RWPE2 (cell line): ENCODE data around the gene CHGA.

Experiments
- ATAC-seq: fragments of 200-7000 bp; cut with Tn5 transposase; 3 replicates; pipeline ENCODE4 v1.9.1; 2021; ENCODE audit warnings: low read depth
- DNase-seq: peaks from one replicate; pipeline ENCODE4 v3.0.0-alpha.2; 2020; ENCODE audit warnings: low spot score
- H3K27ac ChIP-seq: fragments of 450-650 bp; 2 replicates; pipeline ENCODE4 v1.5.1; 2017; ENCODE audit warnings: mild to moderate bottlenecking; ENCODE audit not compliant: poor library complexity, severe bottlenecking
- H3K27me3 ChIP-seq: fragments of 250-450 bp; sonication (Bioruptor Pico); 2 replicates; pipeline ENCODE4 v1.5.1; 2021; ENCODE audit warnings: mild to moderate bottlenecking, moderate library complexity; ENCODE audit not compliant: insufficient read depth, poor library complexity, severe bottlenecking
- H3K36me3 ChIP-seq: fragments of 250-450 bp; sonication (Bioruptor Pico); 2 replicates; pipeline ENCODE4 v1.5.1; 2020; ENCODE audit warnings: low read depth, mild to moderate bottlenecking, moderate library complexity
- H3K4me1 ChIP-seq: fragments of 250-450 bp; sonication (Bioruptor Pico); 2 replicates; pipeline ENCODE4 v1.5.1; 2021; ENCODE audit warnings: mild to moderate bottlenecking, moderate library complexity; ENCODE audit not compliant: insufficient read depth, poor library complexity, severe bottlenecking
- H3K4me3 ChIP-seq: fragments of 250-450 bp; sonication (Bioruptor Pico); 2 replicates; pipeline ENCODE4 v1.5.1; 2021; ENCODE audit warnings: mild to moderate bottlenecking, moderate library complexity; ENCODE audit not compliant: severe bottlenecking
- H3K9me3 ChIP-seq: fragments of 250-450 bp; sonication (Bioruptor Pico); 2 replicates; pipeline ENCODE4 v1.5.1; 2021; ENCODE audit warnings: mild to moderate bottlenecking, moderate library complexity; ENCODE audit not compliant: severe bottlenecking
- TF ChIP-seq, protein P1 (sequence below): fragments of 450-650 bp; IDR thresholded peaks from one replicate; pipeline ENCODE4 v1.5.1; 2017; ENCODE audit warnings: mild to moderate bottlenecking, moderate library complexity; ENCODE audit not compliant: poor library complexity, severe bottlenecking

Gene CHGA

GRCh38 chr14:92976268-92976667, 53.3 kb downstream of the CHGA start:
- no peaks in the 10 kb centered on the region for H3K27me3 ChIP-seq
- peaks cover 26% of the 10 kb centered on the region for H3K36me3 ChIP-seq
- no peak overlapping the region for H3K27ac ChIP-seq
- TF ChIP-seq, protein P1, sequence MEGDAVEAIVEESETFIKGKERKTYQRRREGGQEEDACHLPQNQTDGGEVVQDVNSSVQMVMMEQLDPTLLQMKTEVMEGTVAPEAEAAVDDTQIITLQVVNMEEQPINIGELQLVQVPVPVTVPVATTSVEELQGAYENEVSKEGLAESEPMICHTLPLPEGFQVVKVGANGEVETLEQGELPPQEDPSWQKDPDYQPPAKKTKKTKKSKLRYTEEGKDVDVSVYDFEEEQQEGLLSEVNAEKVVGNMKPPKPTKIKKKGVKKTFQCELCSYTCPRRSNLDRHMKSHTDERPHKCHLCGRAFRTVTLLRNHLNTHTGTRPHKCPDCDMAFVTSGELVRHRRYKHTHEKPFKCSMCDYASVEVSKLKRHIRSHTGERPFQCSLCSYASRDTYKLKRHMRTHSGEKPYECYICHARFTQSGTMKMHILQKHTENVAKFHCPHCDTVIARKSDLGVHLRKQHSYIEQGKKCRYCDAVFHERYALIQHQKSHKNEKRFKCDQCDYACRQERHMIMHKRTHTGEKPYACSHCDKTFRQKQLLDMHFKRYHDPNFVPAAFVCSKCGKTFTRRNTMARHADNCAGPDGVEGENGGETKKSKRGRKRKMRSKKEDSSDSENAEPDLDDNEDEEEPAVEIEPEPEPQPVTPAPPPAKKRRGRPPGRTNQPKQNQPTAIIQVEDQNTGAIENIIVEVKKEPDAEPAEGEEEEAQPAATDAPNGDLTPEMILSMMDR: no peak
- no peak overlapping the region for H3K4me3 ChIP-seq
- DNase-seq (no peak), ATAC-seq (no peak)
- H3K4me1 ChIP-seq: peaks cover 13% of the 10 kb centered on the region
- peaks cover 11% of the 10 kb centered on the region for H3K9me3 ChIP-seq

DNA sequence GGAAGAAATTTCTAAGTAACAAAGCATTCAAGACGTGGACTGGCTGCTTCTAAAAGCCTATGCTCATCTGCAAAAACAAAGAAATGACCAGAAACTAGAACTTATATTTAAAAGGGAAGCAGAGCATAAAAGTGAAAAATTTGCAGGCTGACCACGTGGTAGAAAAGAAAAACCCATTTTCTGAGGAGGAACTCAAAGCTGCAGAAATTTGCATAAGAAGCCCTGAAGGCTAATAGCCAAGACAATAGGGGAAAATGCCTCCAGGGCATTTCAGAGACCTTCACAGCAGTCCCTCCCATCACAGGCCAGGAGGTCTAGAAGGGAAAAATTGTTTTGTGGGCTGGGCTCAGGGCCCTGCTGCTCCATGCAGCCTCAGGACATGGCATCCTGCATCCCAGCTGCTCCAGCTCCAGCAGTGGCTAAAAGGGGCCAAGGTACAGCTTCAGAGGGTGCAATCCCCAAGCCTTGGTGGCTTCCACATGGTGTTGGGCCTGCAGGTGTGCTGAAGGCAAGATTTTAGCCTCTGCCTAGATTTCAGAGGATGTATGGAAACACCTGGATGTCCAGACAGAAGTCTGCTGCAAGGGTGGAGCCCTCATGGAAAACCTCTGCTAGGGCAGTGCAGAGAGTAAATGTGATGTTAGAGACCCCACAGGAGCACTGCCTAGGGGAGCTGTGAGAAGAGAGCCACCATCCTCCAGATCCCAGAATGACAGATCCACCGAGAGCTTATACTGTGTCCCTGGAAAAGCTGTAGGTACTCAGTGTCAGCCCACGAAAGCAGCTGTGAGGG, 55.5 kb downstream of the CHGA start:
- DNase-seq (no peak), ATAC-seq (no peak)
- no peak overlapping the region for H3K4me3 ChIP-seq
- H3K27me3 ChIP-seq: no peaks in the 10 kb centered on the region
- TF ChIP-seq, protein P1: no peak
- H3K9me3 ChIP-seq: peaks cover 11% of the 10 kb centered on the region
- no peak overlapping the region for H3K27ac ChIP-seq
- H3K36me3 ChIP-seq: peaks cover 29% of the 10 kb centered on the region
- peaks cover 11% of the 10 kb centered on the region for H3K4me1 ChIP-seq

- H3K9me3 ChIP-seq: peaks cover 11% of the 10 kb centered on the region
- TF ChIP-seq, protein P1: no peak
- no peaks in the 10 kb centered on the region for H3K27me3 ChIP-seq
- no peak for DNase-seq
- no peak overlapping the region for H3K4me3 ChIP-seq
- H3K36me3 ChIP-seq: peaks cover 42% of the 10 kb centered on the region
- ATAC-seq: no peak
- no peak overlapping the region for H3K27ac ChIP-seq
- H3K4me1 ChIP-seq: peaks cover 7% of the 10 kb centered on the region
These were observed 57.9 kb downstream of the CHGA start for GRCh38 chr14:92980866-92981265.

- no peaks in the 10 kb centered on the region for H3K27me3 ChIP-seq
- H3K9me3 ChIP-seq: peaks cover 11% of the 10 kb centered on the region
- TF ChIP-seq, protein P1: no peak
- H3K4me1 ChIP-seq: peaks cover 7% of the 10 kb centered on the region
- ATAC-seq (no peak), DNase-seq (no peak)
- H3K36me3 ChIP-seq: peaks cover 40% of the 10 kb centered on the region
- no peak overlapping the region for H3K27ac ChIP-seq
- H3K4me3 ChIP-seq: no peak overlapping the region
These were observed 58.8 kb downstream of the CHGA start for GRCh38 chr14:92981726-92982125.

GRCh38 chr14:92982956-92983355, 60.0 kb downstream of the CHGA start:
- H3K4me3 ChIP-seq: no peak overlapping the region
- peaks cover 8% of the 10 kb centered on the region for H3K9me3 ChIP-seq
- H3K27me3 ChIP-seq: no peaks in the 10 kb centered on the region
- H3K4me1 ChIP-seq: peaks cover 7% of the 10 kb centered on the region
- ATAC-seq (no peak), DNase-seq (no peak)
- H3K36me3 ChIP-seq: peaks cover 29% of the 10 kb centered on the region
- no peak overlapping the region for H3K27ac ChIP-seq
- TF ChIP-seq, protein P1: no peak
